ENCODE data around the gene RTL9.
"Not testable (repeated sequence)": the region's sequence is repeated elsewhere in the genome, so short reads cannot be mapped to it uniquely, and the experiment has no call there.

RTL9 gene

GRCh38 chrX:110406250-110406649 is 47.6 kb downstream of the RTL9 start:
- not testable (repeated sequence) for DNase-seq (ENCODE audit: low spot score)

GRCh38 chrX:110406822-110407221 is 48.2 kb downstream of the RTL9 start:
- no peak for DNase-seq (ENCODE audit: low spot score)

- DNase-seq (ENCODE audit: low spot score) = peak; percentile 40
Measured at GRCh38 chrX:110407910-110408545, 49.4 kb downstream of the RTL9 start.
